A549 (cell line): ENCODE results near the gene IPO11. TPM values are rescaled to one million over a fixed set of nuclear protein-coding genes. Genes with fewer than 3 reads are reported as not detected.

Source experiments
- ATAC-seq, 2 experiments: fragments of 200-7000 bp in 1 of 2; fragments of >200 bp in 1 of 2; cut with Nextera tagmentation in 1 of 2; cut with Tn5 transposase in 1 of 2; 3 replicates each; pipeline versions ENCODE4 v1.8.0 to v1.9.1; 2018 to 2020; ENCODE audit warnings: mild to moderate bottlenecking in 1 of 2, moderate library complexity in 1 of 2
- CTCF ChIA-PET: fragments of 300-600 bp; sonication (Branson Sonifier 250); formaldehyde crosslinking; extraction: SDS; loops from one replicate; lab custom pipeline; 2021; ENCODE audit warnings: antibody characterized with exemption, inconsistent platforms; lab: Yijun Ruan, JAX
- POLR2A ChIA-PET: fragments of 350-600 bp; formaldehyde crosslinking; extraction: SDS; loops from one replicate; lab custom pipeline; 2021; ENCODE audit warnings: antibody characterized with exemption, inconsistent platforms; lab: Yijun Ruan, JAX
- DNase-seq, 2 experiments: peaks; one replicate each; pipeline versions ENCODE4 v3.0.0 to v3.0.0-alpha.2; 2011 to 2016; ENCODE audit warnings: low read depth in 1 of 2, low spot score in 1 of 2
- FAIRE-seq: peaks from 2 replicates; lab custom pipeline; 2011; peaks lifted over from hg19 to GRCh38; lab: Jason Lieb, UNC
- H3K27ac ChIP-seq, 2 experiments: fragments of >200 bp; sonication (Bioruptor Twin); formaldehyde crosslinking; 3 replicates each; pipeline ENCODE4 v1.5.1; 2016 to 2017
- H3K4me1 ChIP-seq: fragments of >200 bp; sonication (Bioruptor Twin); formaldehyde crosslinking; 3 replicates; pipeline ENCODE4 v1.6.1; 2016
- H3K4me2 ChIP-seq: fragments of >200 bp; sonication (Bioruptor Twin); formaldehyde crosslinking; 3 replicates; pipeline ENCODE4 v1.6.1; 2016
- H3K4me3 ChIP-seq: fragments of >200 bp; sonication (Bioruptor Twin); formaldehyde crosslinking; 3 replicates; pipeline ENCODE4 v1.5.1; 2016
- H3K9me3 ChIP-seq: fragments of >200 bp; sonication (Bioruptor Twin); formaldehyde crosslinking; 3 replicates; pipeline ENCODE4 v1.6.1; 2016
- FOSB ChIP-seq: fragments of 250-450 bp; sonication (Bioruptor Pico); IDR thresholded peaks from 2 replicates; pipeline ENCODE4 v1.5.0; 2020; ENCODE audit warnings: mild to moderate bottlenecking, moderate library complexity
- FOXS1 ChIP-seq: fragments of 250-450 bp; sonication (Bioruptor Pico); IDR thresholded peaks from 2 replicates; pipeline ENCODE4 v1.5.0; 2020; ENCODE audit warnings: mild to moderate bottlenecking, moderate library complexity
- JUNB ChIP-seq: fragments of >200 bp; sonication (Bioruptor Twin); formaldehyde crosslinking; IDR thresholded peaks from 2 replicates; pipeline ENCODE4 v1.6.1; 2016
- POLR2A ChIP-seq: IDR thresholded peaks from 2 replicates; pipeline ENCODE4 v1.6.1; 2012; ENCODE audit warnings: mild to moderate bottlenecking, low read length
- RAD21 ChIP-seq, 2 experiments: fragments of >200 bp in 1 of 2; sonication (Bioruptor Twin) in 1 of 2; formaldehyde crosslinking in 1 of 2; IDR thresholded peaks in 1 of 2; conservative IDR thresholded peaks in 1 of 2; 2 replicates in 1 of 2; 3 replicates in 1 of 2; pipeline ENCODE4 v1.6.1; 2012 to 2018; ENCODE audit warnings: inconsistent platforms in 1 of 2
- SMC3 ChIP-seq: fragments of >200 bp; sonication (Bioruptor Twin); formaldehyde crosslinking; IDR thresholded peaks from 3 replicates; pipeline ENCODE4 v1.6.1; 2018; ENCODE audit warnings: inconsistent platforms
- TFCP2L1 ChIP-seq: fragments of 250-450 bp; sonication (Bioruptor Pico); IDR thresholded peaks from 2 replicates; pipeline ENCODE4 v1.5.0; 2021; ENCODE audit warnings: mild to moderate bottlenecking
- WGBS: methylation state at CpG from one replicate; pipeline ENCODE4 v1.1.6; 2017; ENCODE audit errors: missing lambda C conversion rate; 5-methylcytosine and 5-hydroxymethylcytosine counted together
- polyA plus RNA-seq, 4 experiments: library from polyadenylated mRNA; depleted of rRNA in 3 of 4; stranded (reverse); fragments of >200 nt; fragmentation: RNase III in 1 of 4; extraction: RNeasy Plus Mini Kit Qiagen cat#74134 plus additional on column Dnase treatment in 1 of 4; gene quantifications; 2 replicates in 3 of 4; 3 replicates in 1 of 4; pipeline ENCODE4 v1.2.3, GENCODE V29; 2011 to 2017
- TF ChIP-seq, protein P1 (sequence below): fragments of >200 bp; sonication (Bioruptor Twin); formaldehyde crosslinking; IDR thresholded peaks from 3 replicates; pipeline ENCODE4 v1.5.1; 2016
- TF ChIP-seq, protein P2 (sequence below): fragments of >200 bp; sonication (Bioruptor Twin); formaldehyde crosslinking; IDR thresholded peaks from 3 replicates; pipeline ENCODE4 v1.6.1; 2016
- TF ChIP-seq, protein P3 (sequence below): fragments of 200-600 bp; sonication (generic); IDR thresholded peaks from 2 replicates; pipeline ENCODE4 v1.6.1; 2016; ENCODE audit warnings: antibody characterized with exemption, mild to moderate bottlenecking, moderate library complexity

The IPO11 gene
- polyA plus RNA-seq, 2 of the 4 experiments (the other 2 are of a cell fraction) = 20.7 to 33.0 TPM

DNA sequence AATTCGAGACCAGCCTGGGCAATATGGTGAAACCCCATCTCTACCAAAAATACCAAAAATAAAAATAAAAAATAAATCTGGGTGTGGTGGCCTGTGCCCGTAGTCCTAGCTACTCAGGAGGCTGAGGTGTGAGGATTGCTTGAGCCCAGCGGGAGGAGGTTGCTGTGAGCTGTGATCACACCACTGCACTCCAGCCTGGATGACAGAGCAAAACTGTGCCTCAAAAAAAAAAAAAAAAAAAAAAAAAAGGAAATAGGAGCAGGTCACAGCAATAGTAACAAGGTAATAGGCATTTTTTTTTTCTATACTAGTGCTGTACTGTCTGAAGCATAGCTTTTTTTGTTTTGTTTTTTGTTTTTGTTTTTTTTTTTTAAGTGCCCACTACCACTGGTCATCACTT, 171.8 kb downstream of the IPO11 start:
- H3K27ac ChIP-seq = no peak overlapping the region
- ChIA-PET CTCF (no interaction called here), POLR2A (no interaction called here)
- no peak overlapping the region for H3K4me3 ChIP-seq
- no peak for ATAC-seq
- FAIRE-seq = no peak
- no peaks in the 10 kb centered on the region for H3K9me3 ChIP-seq
- H3K4me2 ChIP-seq = no peak overlapping the region
- peaks cover 4% of the 10 kb centered on the region; the same call in 1 of the 3 replicates for H3K4me1 ChIP-seq
- 89% methylated on average over 3 of the region's 3 CpGs for WGBS
- DNase-seq = no peak
- TF ChIP-seq, protein P1, sequence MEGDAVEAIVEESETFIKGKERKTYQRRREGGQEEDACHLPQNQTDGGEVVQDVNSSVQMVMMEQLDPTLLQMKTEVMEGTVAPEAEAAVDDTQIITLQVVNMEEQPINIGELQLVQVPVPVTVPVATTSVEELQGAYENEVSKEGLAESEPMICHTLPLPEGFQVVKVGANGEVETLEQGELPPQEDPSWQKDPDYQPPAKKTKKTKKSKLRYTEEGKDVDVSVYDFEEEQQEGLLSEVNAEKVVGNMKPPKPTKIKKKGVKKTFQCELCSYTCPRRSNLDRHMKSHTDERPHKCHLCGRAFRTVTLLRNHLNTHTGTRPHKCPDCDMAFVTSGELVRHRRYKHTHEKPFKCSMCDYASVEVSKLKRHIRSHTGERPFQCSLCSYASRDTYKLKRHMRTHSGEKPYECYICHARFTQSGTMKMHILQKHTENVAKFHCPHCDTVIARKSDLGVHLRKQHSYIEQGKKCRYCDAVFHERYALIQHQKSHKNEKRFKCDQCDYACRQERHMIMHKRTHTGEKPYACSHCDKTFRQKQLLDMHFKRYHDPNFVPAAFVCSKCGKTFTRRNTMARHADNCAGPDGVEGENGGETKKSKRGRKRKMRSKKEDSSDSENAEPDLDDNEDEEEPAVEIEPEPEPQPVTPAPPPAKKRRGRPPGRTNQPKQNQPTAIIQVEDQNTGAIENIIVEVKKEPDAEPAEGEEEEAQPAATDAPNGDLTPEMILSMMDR = no peak

DNA sequence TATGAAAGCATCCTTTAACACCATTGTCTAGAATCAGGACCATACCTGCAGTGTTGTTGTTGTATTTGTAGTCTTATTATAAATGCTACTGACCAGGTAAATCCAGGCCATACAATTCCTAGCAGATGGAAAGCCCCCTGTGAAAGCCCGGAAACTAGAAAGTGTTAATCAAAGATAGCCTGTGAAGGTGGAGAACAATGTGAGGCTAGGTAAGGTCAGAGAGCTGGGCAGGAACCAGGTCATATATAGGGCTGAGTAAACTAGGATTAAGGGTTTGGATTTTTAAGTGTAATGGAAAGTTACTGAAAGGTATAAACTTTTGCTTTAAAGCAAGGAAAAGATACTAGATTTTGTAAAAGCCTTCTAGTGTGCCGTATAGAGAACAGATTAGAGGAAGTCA, 172.7 kb downstream of the IPO11 start:
- H3K4me3 ChIP-seq = no peak overlapping the region
- POLR2A ChIA-PET = no interaction called here
- FAIRE-seq = no peak
- DNase-seq = no peak
- peaks cover 4% of the 10 kb centered on the region; the same call in 1 of the 3 replicates for H3K4me1 ChIP-seq
- no peak overlapping the region for H3K4me2 ChIP-seq
- TF ChIP-seq, protein P2, sequence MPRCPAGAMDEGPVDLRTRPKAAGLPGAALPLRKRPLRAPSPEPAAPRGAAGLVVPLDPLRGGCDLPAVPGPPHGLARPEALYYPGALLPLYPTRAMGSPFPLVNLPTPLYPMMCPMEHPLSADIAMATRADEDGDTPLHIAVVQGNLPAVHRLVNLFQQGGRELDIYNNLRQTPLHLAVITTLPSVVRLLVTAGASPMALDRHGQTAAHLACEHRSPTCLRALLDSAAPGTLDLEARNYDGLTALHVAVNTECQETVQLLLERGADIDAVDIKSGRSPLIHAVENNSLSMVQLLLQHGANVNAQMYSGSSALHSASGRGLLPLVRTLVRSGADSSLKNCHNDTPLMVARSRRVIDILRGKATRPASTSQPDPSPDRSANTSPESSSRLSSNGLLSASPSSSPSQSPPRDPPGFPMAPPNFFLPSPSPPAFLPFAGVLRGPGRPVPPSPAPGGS = no peak
- no peak for TF ChIP-seq JUNB
- CTCF ChIA-PET = no interaction called here
- WGBS = 92% methylated on average over 2 of the region's 2 CpGs
- H3K9me3 ChIP-seq = no peaks in the 10 kb centered on the region
- ATAC-seq = no peak; a peak in 1 of 6 replicates
- no peak overlapping the region for H3K27ac ChIP-seq

DNA sequence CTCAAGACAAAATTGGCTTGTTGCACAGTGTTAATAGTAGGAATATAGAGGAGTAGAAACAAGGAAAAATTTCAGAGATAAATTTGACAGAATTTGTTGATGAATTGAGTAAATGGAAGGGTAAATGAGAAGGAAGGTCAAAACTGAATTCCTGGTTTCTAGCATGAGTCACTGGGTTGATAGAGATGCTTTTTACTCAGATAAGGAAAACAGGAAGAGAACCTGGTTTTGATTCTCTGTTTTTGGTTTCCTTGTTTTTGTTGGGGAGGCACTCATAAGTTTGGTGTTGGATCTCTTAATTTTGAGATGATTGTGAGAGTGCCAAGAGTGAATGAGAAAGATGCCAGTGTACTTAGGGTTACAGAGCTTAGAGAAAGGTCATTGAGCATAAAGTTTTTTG, 173.2 kb downstream of the IPO11 start:
- no peak for ATAC-seq
- FAIRE-seq = peak; percentile 13
- no peaks in the 10 kb centered on the region for H3K9me3 ChIP-seq
- H3K4me2 ChIP-seq = no peak overlapping the region
- H3K27ac ChIP-seq = no peak overlapping the region
- DNase-seq = no peak
- H3K4me1 ChIP-seq = peaks cover 4% of the 10 kb centered on the region; the same call in 1 of the 3 replicates
- H3K4me3 ChIP-seq = no peak overlapping the region
- ChIA-PET POLR2A (no interaction called here), CTCF (no interaction called here)
- TF ChIP-seq SMC3 (no peak), RAD21 (conservative IDR thresholded peaks at IDR 0.05 in 1 of 2, IDR thresholded peaks at IDR 0.05 in 1 of 2) (no peak), POLR2A (no peak), TFCP2L1 (CRISPR knock-in tag) (no peak), FOXS1 (CRISPR knock-in tag) (no peak), FOSB (no peak)
- TF ChIP-seq, protein P1 = no peak
- TF ChIP-seq, protein P3, sequence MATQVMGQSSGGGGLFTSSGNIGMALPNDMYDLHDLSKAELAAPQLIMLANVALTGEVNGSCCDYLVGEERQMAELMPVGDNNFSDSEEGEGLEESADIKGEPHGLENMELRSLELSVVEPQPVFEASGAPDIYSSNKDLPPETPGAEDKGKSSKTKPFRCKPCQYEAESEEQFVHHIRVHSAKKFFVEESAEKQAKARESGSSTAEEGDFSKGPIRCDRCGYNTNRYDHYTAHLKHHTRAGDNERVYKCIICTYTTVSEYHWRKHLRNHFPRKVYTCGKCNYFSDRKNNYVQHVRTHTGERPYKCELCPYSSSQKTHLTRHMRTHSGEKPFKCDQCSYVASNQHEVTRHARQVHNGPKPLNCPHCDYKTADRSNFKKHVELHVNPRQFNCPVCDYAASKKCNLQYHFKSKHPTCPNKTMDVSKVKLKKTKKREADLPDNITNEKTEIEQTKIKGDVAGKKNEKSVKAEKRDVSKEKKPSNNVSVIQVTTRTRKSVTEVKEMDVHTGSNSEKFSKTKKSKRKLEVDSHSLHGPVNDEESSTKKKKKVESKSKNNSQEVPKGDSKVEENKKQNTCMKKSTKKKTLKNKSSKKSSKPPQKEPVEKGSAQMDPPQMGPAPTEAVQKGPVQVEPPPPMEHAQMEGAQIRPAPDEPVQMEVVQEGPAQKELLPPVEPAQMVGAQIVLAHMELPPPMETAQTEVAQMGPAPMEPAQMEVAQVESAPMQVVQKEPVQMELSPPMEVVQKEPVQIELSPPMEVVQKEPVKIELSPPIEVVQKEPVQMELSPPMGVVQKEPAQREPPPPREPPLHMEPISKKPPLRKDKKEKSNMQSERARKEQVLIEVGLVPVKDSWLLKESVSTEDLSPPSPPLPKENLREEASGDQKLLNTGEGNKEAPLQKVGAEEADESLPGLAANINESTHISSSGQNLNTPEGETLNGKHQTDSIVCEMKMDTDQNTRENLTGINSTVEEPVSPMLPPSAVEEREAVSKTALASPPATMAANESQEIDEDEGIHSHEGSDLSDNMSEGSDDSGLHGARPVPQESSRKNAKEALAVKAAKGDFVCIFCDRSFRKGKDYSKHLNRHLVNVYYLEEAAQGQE = no peak
